Measurements from ENCODE around the gene LGALS9.

DNA sequence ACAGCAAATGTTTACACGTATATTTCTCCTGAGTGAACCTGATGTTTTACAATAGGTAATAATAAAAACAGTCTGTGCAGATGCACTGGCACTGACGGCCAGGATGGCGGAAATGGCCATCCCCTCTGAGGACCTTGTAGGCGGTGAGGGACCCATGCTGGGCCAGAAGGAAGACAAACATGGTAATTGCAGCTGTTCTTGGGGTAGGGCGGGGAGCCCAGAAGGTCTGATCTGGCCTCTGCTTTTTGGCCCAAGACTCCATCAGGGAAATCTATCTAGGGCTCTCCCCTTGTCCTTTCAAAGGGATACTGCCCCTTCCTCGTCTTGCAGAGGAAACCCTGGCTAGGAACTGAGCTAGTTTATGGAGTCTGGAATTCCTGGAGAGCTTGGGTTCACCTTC, 7.4 kb upstream of the LGALS9 start:
- no peak for TF ChIP-seq GLI4 (tag by site-specific recombination; IDR thresholded peaks at IDR 0.05)
- TF ChIP-seq KLF1 (tag by site-specific recombination; IDR thresholded peaks at IDR 0.05), result no peak
- TF ChIP-seq, protein P1, sequence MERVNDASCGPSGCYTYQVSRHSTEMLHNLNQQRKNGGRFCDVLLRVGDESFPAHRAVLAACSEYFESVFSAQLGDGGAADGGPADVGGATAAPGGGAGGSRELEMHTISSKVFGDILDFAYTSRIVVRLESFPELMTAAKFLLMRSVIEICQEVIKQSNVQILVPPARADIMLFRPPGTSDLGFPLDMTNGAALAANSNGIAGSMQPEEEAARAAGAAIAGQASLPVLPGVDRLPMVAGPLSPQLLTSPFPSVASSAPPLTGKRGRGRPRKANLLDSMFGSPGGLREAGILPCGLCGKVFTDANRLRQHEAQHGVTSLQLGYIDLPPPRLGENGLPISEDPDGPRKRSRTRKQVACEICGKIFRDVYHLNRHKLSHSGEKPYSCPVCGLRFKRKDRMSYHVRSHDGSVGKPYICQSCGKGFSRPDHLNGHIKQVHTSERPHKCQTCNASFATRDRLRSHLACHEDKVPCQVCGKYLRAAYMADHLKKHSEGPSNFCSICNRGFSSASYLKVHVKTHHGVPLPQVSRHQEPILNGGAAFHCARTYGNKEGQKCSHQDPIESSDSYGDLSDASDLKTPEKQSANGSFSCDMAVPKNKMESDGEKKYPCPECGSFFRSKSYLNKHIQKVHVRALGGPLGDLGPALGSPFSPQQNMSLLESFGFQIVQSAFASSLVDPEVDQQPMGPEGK (tag by site-specific recombination; IDR thresholded peaks at IDR 0.05), result no peak
- TF ChIP-seq ZNF366 (tag by site-specific recombination; conservative IDR thresholded peaks at IDR 0.05), result no peak
- no peak for TF ChIP-seq ZEB2 (tag by site-specific recombination; IDR thresholded peaks at IDR 0.05)
- TF ChIP-seq, protein P2, sequence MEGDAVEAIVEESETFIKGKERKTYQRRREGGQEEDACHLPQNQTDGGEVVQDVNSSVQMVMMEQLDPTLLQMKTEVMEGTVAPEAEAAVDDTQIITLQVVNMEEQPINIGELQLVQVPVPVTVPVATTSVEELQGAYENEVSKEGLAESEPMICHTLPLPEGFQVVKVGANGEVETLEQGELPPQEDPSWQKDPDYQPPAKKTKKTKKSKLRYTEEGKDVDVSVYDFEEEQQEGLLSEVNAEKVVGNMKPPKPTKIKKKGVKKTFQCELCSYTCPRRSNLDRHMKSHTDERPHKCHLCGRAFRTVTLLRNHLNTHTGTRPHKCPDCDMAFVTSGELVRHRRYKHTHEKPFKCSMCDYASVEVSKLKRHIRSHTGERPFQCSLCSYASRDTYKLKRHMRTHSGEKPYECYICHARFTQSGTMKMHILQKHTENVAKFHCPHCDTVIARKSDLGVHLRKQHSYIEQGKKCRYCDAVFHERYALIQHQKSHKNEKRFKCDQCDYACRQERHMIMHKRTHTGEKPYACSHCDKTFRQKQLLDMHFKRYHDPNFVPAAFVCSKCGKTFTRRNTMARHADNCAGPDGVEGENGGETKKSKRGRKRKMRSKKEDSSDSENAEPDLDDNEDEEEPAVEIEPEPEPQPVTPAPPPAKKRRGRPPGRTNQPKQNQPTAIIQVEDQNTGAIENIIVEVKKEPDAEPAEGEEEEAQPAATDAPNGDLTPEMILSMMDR (tag by site-specific recombination; IDR thresholded peaks at IDR 0.05), result no peak
- TF ChIP-seq TCF7L2 (IDR thresholded peaks at IDR 0.05; ENCODE audit: borderline replicate concordance, low read depth, low read length), result no peak
- no peak for TF ChIP-seq HOXA7 (CRISPR knock-in tag; IDR thresholded peaks at IDR 0.05; ENCODE audit: borderline replicate concordance)
- no peak for TF ChIP-seq GLIS1 (tag by site-specific recombination; IDR thresholded peaks at IDR 0.05)
- no peak for TF ChIP-seq ZNF324 (tag by site-specific recombination; IDR thresholded peaks at IDR 0.05)
- no peak for TF ChIP-seq ZBTB7A (tag by site-specific recombination; IDR thresholded peaks at IDR 0.05; ENCODE audit: low read depth)

Measured in HEK293 (cell line).